Measurements from ENCODE around the gene RSPH3. TPM values are rescaled to one million over a fixed set of nuclear protein-coding genes. Genes with fewer than 3 reads are reported as not detected.
"Not testable (repeated sequence)": the region's sequence is repeated elsewhere in the genome, so short reads cannot be mapped to it uniquely, and the experiment has no call there.

The RSPH3 gene
- total RNA-seq, 8 experiments from 2014 or later, result 2.8 to 13.7 (median 4.7) TPM

- Histone ChIP-seq H3K4me1 (replicated peaks in 1 of 2) (no peaks in the 10 kb centered on the region), H3K4me3 (no peak overlapping the region), H3K27ac (no peak overlapping the region)
- in situ Hi-C loops (cut with MboI; ENCODE audit: low pct_unique_long_range_greater_than_20kb in 2 of 9, low sequenced_read_pairs in 9 of 9, unreplicated experiment in 9 of 9), result loop anchor here in 1 of 9 experiments (25.0 kb wide), 1 partner anchor 281 kb away; no protein-coding TSS in a partner anchor
- no peak for ATAC-seq (replicated peaks in 6 of 8)
- 56 to 100% (median 94%) methylated on average over 1 to 3 of the region's 3 CpGs; no CpG with 5 or more reads in 1 of the 10 experiments for WGBS, 10 experiments
Measured at GRCh38 chr6:158993639-158994038, 6.4 kb downstream of the RSPH3 start.

- no peak overlapping the region for H3K27ac ChIP-seq
- no peaks in the 10 kb centered on the region for H3K4me1 ChIP-seq (replicated peaks in 1 of 2)
- no peak overlapping the region for H3K4me3 ChIP-seq
- ATAC-seq (replicated peaks in 6 of 8), result no peak
- WGBS, 10 experiments, result 100% methylated on average over 2 of the region's 2 CpGs; no CpG with 5 or more reads in 7 of the 10 experiments
- in situ Hi-C loops (cut with MboI; ENCODE audit: low pct_unique_long_range_greater_than_20kb in 2 of 9, low sequenced_read_pairs in 9 of 9, unreplicated experiment in 9 of 9), result loop anchor here in 1 of 9 experiments (25.0 kb wide), 1 partner anchor 279 kb away; no protein-coding TSS in a partner anchor
Measured at GRCh38 chr6:158991017-158991723, 8.8 kb downstream of the RSPH3 start.

- H3K4me3 ChIP-seq; H3K4me1 ChIP-seq (replicated peaks in 1 of 2); H3K27ac ChIP-seq; ATAC-seq (replicated peaks in 6 of 8): not testable (repeated sequence)
- WGBS, 10 experiments, result 14 to 100% (median 68%) methylated on average over 1 to 2 of the region's 2 CpGs; no CpG with 5 or more reads in 2 of the 10 experiments
- in situ Hi-C loops (cut with MboI; ENCODE audit: low pct_unique_long_range_greater_than_20kb in 2 of 9, low sequenced_read_pairs in 9 of 9, unreplicated experiment in 9 of 9), result loop anchor here in 1 of 9 experiments (25.0 kb wide), 1 partner anchor 277 kb away; no protein-coding TSS in a partner anchor
Measured at GRCh38 chr6:158989711-158990110, 10.3 kb downstream of the RSPH3 start.

- in situ Hi-C loops (cut with MboI; ENCODE audit: low pct_unique_long_range_greater_than_20kb in 2 of 9, low sequenced_read_pairs in 9 of 9, unreplicated experiment in 9 of 9), result loop anchor here in 1 of 9 experiments (25.0 kb wide), 1 partner anchor 276 kb away; no protein-coding TSS in a partner anchor
- WGBS, 10 experiments, result 95 to 100% (median 100%) methylated on average over 1 of the region's 1 CpG
- Histone ChIP-seq H3K4me3 (no peak overlapping the region), H3K4me1 (replicated peaks in 1 of 2) (no peaks in the 10 kb centered on the region), H3K27ac (no peak overlapping the region)
- ATAC-seq (replicated peaks in 6 of 8), result no peak
Measured at GRCh38 chr6:158988477-158988876, 11.5 kb downstream of the RSPH3 start.

GRCh38 chr6:158987657-158988056 is 12.3 kb downstream of the RSPH3 start:
- no peak for ATAC-seq (replicated peaks in 6 of 8)
- Histone ChIP-seq H3K27ac (no peak overlapping the region), H3K4me3 (no peak overlapping the region), H3K4me1 (replicated peaks in 1 of 2) (no peaks in the 10 kb centered on the region)
- in situ Hi-C loops (cut with MboI; ENCODE audit: low pct_unique_long_range_greater_than_20kb in 2 of 9, low sequenced_read_pairs in 9 of 9, unreplicated experiment in 9 of 9), result loop anchor here in 1 of 9 experiments (25.0 kb wide), 1 partner anchor 275 kb away; no protein-coding TSS in a partner anchor
- WGBS, 10 experiments, result 83 to 100% (median 100%) methylated on average over 1 of the region's 1 CpG; no CpG with 5 or more reads in 2 of the 10 experiments

- ATAC-seq (replicated peaks in 6 of 8), result peak in 2 of 8 experiments; percentile 81 to 83
- H3K27ac ChIP-seq, result no peak overlapping the region
- H3K4me1 ChIP-seq (replicated peaks in 1 of 2), result no peaks in the 10 kb centered on the region
- WGBS, 10 experiments, result 71 to 100% (median 88%) methylated on average over 1 to 3 of the region's 3 CpGs; no CpG with 5 or more reads in 4 of the 10 experiments
- in situ Hi-C loops (cut with MboI; ENCODE audit: low pct_unique_long_range_greater_than_20kb in 2 of 9, low sequenced_read_pairs in 9 of 9, unreplicated experiment in 9 of 9), result loop anchor here in 4 of 9 experiments (10.0 to 25.0 kb wide), 2 partner anchors 266 to 274 kb away; no protein-coding TSS in a partner anchor
- H3K4me3 ChIP-seq, result no peak overlapping the region
Measured at GRCh38 chr6:158978757-158979156, 21.2 kb downstream of the RSPH3 start.

- H3K4me3 ChIP-seq, result no peak overlapping the region
- no peak for ATAC-seq (replicated peaks in 6 of 8)
- 64 to 100% (median 94%) methylated on average over 1 to 3 of the region's 3 CpGs; no CpG with 5 or more reads in 1 of the 10 experiments for WGBS, 10 experiments
- H3K4me1 ChIP-seq (replicated peaks in 1 of 2), result no peaks in the 10 kb centered on the region
- in situ Hi-C loops (cut with MboI; ENCODE audit: low pct_unique_long_range_greater_than_20kb in 2 of 9, low sequenced_read_pairs in 9 of 9, unreplicated experiment in 9 of 9), result loop anchor here in 4 of 9 experiments (10.0 to 25.0 kb wide), 2 partner anchors 265 to 273 kb away; no protein-coding TSS in a partner anchor
- H3K27ac ChIP-seq, result no peak overlapping the region
Measured at GRCh38 chr6:158977382-158977781, 22.6 kb downstream of the RSPH3 start.

GRCh38 chr6:158972241-158973233 is 27.5 kb downstream of the RSPH3 start:
- Histone ChIP-seq H3K4me3 (no peak overlapping the region), H3K27ac (no peak overlapping the region), H3K4me1 (replicated peaks in 1 of 2) (no peaks in the 10 kb centered on the region)
- ATAC-seq (replicated peaks in 6 of 8), result peak in 5 of 8 experiments; percentile 25 to 59 (median 42)
- in situ Hi-C loops (cut with MboI; ENCODE audit: low pct_unique_long_range_greater_than_20kb in 2 of 9, low sequenced_read_pairs in 9 of 9, unreplicated experiment in 9 of 9), result loop anchor here in 7 of 9 experiments (10.0 to 25.0 kb wide), 3 partner anchors 260 to 760 kb away; no protein-coding TSS in a partner anchor
- 10 to 75% (median 29%) methylated on average over 2 to 4 of the region's 4 CpGs for WGBS, 10 experiments

GRCh38 chr6:158970640-158971275 is 29.2 kb downstream of the RSPH3 start:
- H3K4me3 ChIP-seq, result no peak overlapping the region
- ATAC-seq (replicated peaks in 6 of 8), result no peak
- in situ Hi-C loops (cut with MboI; ENCODE audit: low pct_unique_long_range_greater_than_20kb in 2 of 9, low sequenced_read_pairs in 9 of 9, unreplicated experiment in 9 of 9), result loop anchor here in 7 of 9 experiments (10.0 to 25.0 kb wide), 3 partner anchors 258 to 758 kb away; no protein-coding TSS in a partner anchor
- no peaks in the 10 kb centered on the region for H3K4me1 ChIP-seq (replicated peaks in 1 of 2)
- no peak overlapping the region for H3K27ac ChIP-seq
- WGBS, 10 experiments, result 54 to 87% (median 81%) methylated on average over 1 to 6 of the region's 6 CpGs; no CpG with 5 or more reads in 2 of the 10 experiments

GRCh38 chr6:158969148-158969547 is 30.9 kb downstream of the RSPH3 start:
- Histone ChIP-seq H3K4me3 (no peak overlapping the region), H3K27ac (no peak overlapping the region), H3K4me1 (replicated peaks in 1 of 2) (no peaks in the 10 kb centered on the region)
- WGBS, 10 experiments, result 11 to 100% (median 80%) methylated on average over 1 of the region's 1 CpG; no CpG with 5 or more reads in 1 of the 10 experiments
- in situ Hi-C loops (cut with MboI; ENCODE audit: low pct_unique_long_range_greater_than_20kb in 2 of 9, low sequenced_read_pairs in 9 of 9, unreplicated experiment in 9 of 9), result loop anchor here in 5 of 9 experiments (10.0 to 25.0 kb wide), 3 partner anchors 257 to 757 kb away; no protein-coding TSS in a partner anchor
- ATAC-seq (replicated peaks in 6 of 8), result no peak

GRCh38 chr6:158963020-158963808 is 36.8 kb downstream of the RSPH3 start:
- no peak for ATAC-seq (replicated peaks in 6 of 8)
- Histone ChIP-seq H3K4me1 (replicated peaks in 1 of 2) (no peaks in the 10 kb centered on the region), H3K4me3 (no peak overlapping the region), H3K27ac (no peak overlapping the region)
- in situ Hi-C loops (cut with MboI; ENCODE audit: low pct_unique_long_range_greater_than_20kb in 2 of 9, low sequenced_read_pairs in 9 of 9, unreplicated experiment in 9 of 9), result loop anchor here in 5 of 9 experiments (10.0 to 25.0 kb wide), 3 partner anchors 251 to 751 kb away; no protein-coding TSS in a partner anchor

All from motor neuron (in vitro differentiated cells).